Neuron (in vitro differentiated cells): Measurements from ENCODE around the gene ANKRD44.

Experiments
- H2AFZ ChIP-seq: one replicate; pipeline ENCODE4 v1.6.1; 2013; ENCODE audit warnings: low read depth, mild to moderate bottlenecking, inconsistent platforms, low read length, moderate library complexity
- H3K27me3 ChIP-seq: one replicate; pipeline ENCODE4 v1.6.1; 2013; ENCODE audit warnings: low read length; ENCODE audit not compliant: insufficient read depth
- H3K36me3 ChIP-seq: one replicate; pipeline ENCODE4 v1.6.1; 2013; ENCODE audit warnings: low read length; ENCODE audit not compliant: insufficient read depth
- H3K4me1 ChIP-seq: one replicate; pipeline ENCODE4 v1.6.1; 2013; ENCODE audit warnings: low read length; ENCODE audit not compliant: insufficient read depth
- H3K4me3 ChIP-seq: 2 replicates; pipeline ENCODE4 v1.5.1; 2013; ENCODE audit warnings: mild to moderate bottlenecking, low read length, moderate library complexity
- H3K9me3 ChIP-seq: one replicate; pipeline ENCODE4 v1.6.1; 2013; ENCODE audit warnings: low read length

Gene ANKRD44

DNA sequence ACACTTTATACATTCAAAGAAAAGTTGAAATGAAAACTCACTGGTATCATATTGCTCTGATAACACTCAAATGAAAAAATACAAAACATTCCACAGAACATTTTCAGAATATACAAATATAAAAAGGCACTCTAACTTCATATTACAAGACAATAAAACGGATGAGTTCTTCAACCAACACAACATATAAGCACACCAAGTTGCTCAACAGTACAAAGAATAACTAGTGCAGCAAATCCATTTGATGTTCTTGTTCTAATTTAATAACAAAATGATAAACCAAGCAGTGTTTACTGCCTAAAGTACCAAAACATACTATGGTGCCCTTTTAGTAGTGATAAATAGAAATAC, 323.3 kb downstream of the ANKRD44 start:
- Histone ChIP-seq H2AFZ (peak overlapping the region; percentile 70), H3K36me3 (no peaks in the 10 kb centered on the region), H3K9me3 (no peaks in the 10 kb centered on the region), H3K27me3 (no peaks in the 10 kb centered on the region), H3K4me3 (no peak overlapping the region), H3K4me1 (peaks cover 45% of the 10 kb centered on the region)

DNA sequence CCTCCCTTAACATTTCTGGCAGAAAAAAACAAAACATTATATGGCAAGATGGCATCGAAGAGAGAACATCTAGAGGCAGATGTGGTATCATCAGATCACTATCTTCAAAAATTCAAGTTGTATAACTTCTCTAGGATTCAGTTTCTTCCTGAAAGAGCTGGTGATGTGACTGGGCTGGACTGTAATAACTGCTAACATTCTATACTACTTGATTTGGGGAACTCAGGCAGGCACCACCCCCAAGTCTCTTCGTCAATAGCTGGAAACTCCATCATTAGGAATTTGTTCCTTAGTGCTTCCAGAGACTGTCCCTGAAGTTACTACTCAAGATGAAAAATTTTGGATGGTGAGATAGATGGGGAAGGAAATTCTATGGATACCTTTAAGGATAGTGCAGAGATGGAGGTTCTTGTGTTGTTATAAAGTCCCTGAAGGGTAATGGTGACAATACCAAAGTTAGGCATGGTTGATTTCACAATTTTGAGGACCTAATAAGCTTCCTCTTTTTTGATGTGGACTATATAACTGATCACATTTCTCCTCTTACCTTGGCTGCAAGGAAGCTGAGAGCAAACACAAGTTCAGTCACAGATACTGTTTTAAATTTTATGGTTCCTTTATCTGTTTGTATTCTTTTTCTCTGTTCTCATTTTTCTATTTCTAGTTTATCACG, 324.9 kb downstream of the ANKRD44 start:
- peak overlapping the region; percentile 5 for H2AFZ ChIP-seq

DNA sequence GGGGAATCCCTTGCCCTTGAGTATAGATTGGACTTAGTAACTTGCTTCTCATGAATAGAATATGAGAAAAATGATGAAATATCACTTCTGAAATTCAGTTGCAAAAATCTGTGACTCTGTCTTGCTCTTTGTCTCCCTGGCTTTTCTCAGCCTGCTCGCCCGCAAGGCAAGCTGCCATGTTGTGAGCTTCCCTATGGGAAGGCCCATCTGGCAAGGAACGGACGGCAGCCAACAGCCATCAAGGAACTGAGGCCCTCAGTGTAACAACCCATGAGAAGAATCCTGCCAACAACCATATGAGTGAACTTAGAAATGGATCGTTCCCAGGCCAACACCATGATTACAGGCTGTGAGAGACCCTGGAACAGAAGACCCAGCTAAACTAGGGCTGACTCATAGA, 325.7 kb downstream of the ANKRD44 start:
- Histone ChIP-seq H2AFZ (no peak overlapping the region), H3K4me3 (no peak overlapping the region), H3K27me3 (no peaks in the 10 kb centered on the region), H3K9me3 (no peaks in the 10 kb centered on the region), H3K36me3 (no peaks in the 10 kb centered on the region), H3K4me1 (peaks cover 40% of the 10 kb centered on the region)

More for the DNA sequence above, 324.9 kb downstream of the ANKRD44 start:
- no peaks in the 10 kb centered on the region for H3K9me3 ChIP-seq
- peaks cover 41% of the 10 kb centered on the region for H3K4me1 ChIP-seq
- H3K36me3 ChIP-seq, result no peaks in the 10 kb centered on the region
- no peak overlapping the region for H3K4me3 ChIP-seq
- H3K27me3 ChIP-seq, result no peaks in the 10 kb centered on the region

DNA sequence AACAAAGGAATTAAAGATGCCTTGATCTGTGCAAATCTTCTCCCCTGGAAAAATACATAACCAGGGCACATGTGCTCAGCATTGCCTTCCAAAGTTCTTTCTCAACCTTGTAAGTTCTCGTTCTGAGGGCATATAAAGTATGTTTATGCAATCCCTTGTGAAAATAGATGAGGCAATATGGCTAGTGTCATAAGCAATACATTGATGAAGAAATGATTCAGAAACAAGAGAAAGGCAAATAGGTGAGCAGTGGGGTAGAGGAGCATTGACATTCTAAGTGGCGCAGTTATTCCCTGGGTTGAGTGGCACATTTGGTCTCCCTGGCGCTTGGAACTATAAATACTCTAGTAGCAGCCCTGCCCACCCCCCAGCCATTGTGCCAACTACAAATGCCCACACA, 326.6 kb downstream of the ANKRD44 start:
- no peak overlapping the region for H2AFZ ChIP-seq
- no peaks in the 10 kb centered on the region for H3K27me3 ChIP-seq
- no peaks in the 10 kb centered on the region for H3K9me3 ChIP-seq
- no peak overlapping the region for H3K4me3 ChIP-seq
- peaks cover 35% of the 10 kb centered on the region for H3K4me1 ChIP-seq
- no peaks in the 10 kb centered on the region for H3K36me3 ChIP-seq

DNA sequence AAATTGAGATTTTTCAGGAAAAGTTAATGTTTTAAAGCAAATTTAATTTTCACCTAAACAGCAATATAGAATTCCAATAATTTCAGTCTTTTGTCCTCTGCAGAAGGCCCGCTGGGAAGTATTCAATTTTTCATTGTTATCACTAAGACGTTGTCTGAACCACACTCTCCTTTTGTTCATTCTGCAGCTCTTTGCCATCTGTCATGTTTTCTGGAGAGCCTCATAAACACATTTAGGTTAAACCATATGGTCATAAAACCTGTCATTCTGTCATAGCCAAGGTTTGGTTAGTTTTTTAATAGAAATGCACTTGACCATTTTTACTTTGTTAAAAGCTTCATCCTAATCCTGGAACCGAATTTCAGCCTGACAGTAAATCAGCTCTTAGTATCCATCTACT, 330.1 kb downstream of the ANKRD44 start:
- no peak overlapping the region for H2AFZ ChIP-seq
- H3K9me3 ChIP-seq, result no peaks in the 10 kb centered on the region
- peaks cover 10% of the 10 kb centered on the region for H3K4me1 ChIP-seq
- H3K36me3 ChIP-seq, result no peaks in the 10 kb centered on the region
- H3K27me3 ChIP-seq, result no peaks in the 10 kb centered on the region
- no peak overlapping the region for H3K4me3 ChIP-seq

DNA sequence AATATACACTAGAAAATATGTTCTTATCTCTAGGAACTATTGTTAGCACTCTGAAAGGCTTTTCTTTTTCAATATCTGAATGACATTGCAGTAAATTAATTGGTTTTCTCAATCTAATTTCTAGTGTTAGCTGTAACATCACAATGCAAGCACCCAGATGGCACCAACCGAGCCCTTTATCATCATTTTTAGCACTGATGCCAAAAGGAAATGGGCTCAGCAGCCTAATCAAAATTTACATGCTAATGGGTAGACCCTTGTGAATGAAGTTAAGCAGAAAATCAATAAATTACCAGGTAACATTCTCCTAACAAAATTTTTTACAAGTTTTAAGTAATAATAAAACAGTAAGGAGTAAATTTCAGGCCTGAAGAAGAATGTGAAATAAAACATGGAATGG, 330.6 kb downstream of the ANKRD44 start:
- Histone ChIP-seq H3K4me1 (peaks cover 10% of the 10 kb centered on the region), H3K27me3 (no peaks in the 10 kb centered on the region), H2AFZ (no peak overlapping the region), H3K4me3 (no peak overlapping the region), H3K9me3 (no peaks in the 10 kb centered on the region), H3K36me3 (no peaks in the 10 kb centered on the region)

DNA sequence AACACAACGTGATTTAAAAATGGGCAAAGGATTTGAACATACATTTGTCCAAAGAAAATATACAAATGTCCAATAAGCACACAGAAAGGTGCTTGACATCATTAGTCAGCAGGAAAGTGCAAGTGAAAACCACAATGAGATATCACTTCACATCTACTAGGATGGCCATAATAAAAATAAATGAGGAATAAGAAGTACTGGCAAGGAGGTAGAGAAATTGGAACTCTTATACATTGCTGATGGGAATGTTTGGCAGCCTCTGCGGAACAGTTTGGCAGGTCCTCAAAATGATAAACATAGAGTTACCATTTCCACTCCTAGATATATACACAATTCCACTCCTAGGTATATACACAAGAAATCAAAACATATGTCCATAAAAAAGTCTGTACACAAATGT, 333.1 kb downstream of the ANKRD44 start:
- no peaks in the 10 kb centered on the region for H3K9me3 ChIP-seq

DNA sequence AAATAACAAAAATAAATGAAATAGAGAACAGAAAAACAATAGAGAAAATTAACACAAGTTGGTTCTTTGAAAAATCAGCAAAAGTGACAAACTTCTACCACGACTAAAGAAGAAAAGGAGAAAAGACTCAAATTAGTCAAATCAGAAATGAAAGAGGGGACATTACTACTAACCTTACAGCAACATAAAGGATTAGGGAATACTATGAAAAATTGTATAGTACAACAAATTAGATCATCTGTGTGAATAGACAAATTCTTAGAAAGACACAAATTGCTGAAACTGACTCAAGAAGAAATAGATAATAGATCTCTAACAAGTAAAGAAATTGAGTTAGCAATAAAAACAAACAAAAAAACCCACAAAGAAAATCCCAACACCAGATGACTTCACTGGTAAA, 335.6 kb downstream of the ANKRD44 start:
- H2AFZ ChIP-seq, result no peak overlapping the region
- H3K4me1 ChIP-seq, result peaks cover 9% of the 10 kb centered on the region
- no peaks in the 10 kb centered on the region for H3K9me3 ChIP-seq
- no peaks in the 10 kb centered on the region for H3K27me3 ChIP-seq
- H3K4me3 ChIP-seq, result no peak overlapping the region
- H3K36me3 ChIP-seq, result no peaks in the 10 kb centered on the region

More for the DNA sequence above, 333.1 kb downstream of the ANKRD44 start:
- no peak overlapping the region for H2AFZ ChIP-seq
- no peaks in the 10 kb centered on the region for H3K36me3 ChIP-seq
- peaks cover 10% of the 10 kb centered on the region for H3K4me1 ChIP-seq
- no peaks in the 10 kb centered on the region for H3K27me3 ChIP-seq
- H3K4me3 ChIP-seq, result no peak overlapping the region

DNA sequence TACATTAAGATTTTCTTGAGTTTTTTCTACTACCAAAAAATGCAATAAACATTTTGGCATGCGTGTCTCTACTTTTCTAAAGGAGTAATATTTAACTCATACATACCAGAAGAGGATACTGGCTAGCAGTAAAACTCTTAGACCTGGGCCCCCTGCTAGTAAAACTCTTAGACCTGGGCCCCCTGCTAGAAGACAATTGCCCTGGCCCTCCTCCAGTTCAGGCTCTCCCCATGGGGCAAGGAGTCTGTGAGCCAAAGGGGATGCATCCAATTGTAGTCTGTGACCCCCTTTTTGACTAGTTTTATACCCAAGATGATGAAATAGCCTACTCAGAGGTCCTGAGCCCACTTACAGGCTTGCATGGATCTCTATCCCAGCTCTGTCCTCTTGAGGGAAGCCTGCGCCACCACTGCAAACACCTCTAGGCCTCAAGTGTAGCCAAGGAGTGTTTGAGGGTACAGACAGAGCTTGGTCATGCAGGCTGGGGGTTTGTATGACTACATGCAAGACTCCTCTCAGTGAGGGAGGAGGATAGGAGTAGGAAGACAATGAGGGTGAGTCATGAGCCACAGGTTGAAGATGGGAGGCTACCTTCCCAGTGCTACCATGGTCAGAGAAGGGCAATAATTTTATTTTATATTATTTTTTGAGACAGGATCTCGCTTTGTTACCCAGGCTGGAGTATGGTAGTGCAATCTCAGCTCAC, 338.9 kb downstream of the ANKRD44 start:
- no peak overlapping the region for H3K4me3 ChIP-seq
- peaks cover 12% of the 10 kb centered on the region for H3K4me1 ChIP-seq
- no peaks in the 10 kb centered on the region for H3K27me3 ChIP-seq

DNA sequence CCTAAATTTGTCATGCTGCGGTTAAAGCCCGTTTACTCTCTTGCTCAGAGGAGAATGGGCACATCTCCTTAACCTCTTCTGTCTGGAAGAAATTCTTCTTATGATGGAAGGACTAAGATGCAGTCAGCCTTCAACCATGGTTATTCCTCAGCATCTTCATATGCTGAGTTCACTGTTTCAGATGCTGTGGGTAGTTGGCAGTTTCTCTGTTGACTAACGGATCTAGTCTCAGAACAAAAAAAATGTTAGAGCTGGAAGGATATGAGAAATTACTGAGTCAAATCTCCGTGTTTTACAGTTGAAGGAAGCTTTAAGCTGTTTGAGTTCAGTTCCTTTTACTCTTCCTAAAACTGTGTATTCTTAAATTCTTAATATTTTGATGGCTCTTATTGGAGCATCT, 340.5 kb downstream of the ANKRD44 start:
- Histone ChIP-seq H3K27me3 (no peaks in the 10 kb centered on the region), H3K9me3 (no peaks in the 10 kb centered on the region), H2AFZ (no peak overlapping the region), H3K4me1 (peaks cover 12% of the 10 kb centered on the region), H3K4me3 (no peak overlapping the region), H3K36me3 (no peaks in the 10 kb centered on the region)

More for the DNA sequence above, 338.9 kb downstream of the ANKRD44 start:
- H2AFZ ChIP-seq, result no peak overlapping the region
- H3K9me3 ChIP-seq, result no peaks in the 10 kb centered on the region
- H3K36me3 ChIP-seq, result no peaks in the 10 kb centered on the region

DNA sequence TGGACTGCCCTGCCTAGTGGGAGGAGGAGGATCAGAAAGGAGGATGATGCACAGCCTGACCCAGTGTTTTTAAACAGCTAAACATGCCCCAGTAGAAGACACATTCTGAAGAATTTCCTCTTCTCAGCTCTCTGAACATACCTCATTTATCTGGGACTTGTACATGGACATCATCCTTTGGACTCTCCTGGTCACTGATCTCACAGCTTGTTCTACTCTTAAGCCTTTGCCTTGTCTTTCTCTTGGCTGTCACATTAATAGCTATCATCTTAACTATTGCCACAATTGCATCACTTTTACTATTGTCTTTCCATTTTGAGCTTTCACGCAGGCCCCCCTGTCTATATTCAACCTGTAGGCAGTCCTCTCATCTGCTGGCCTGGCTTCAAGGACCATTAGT, 342.1 kb downstream of the ANKRD44 start:
- Histone ChIP-seq H3K27me3 (no peaks in the 10 kb centered on the region), H2AFZ (no peak overlapping the region), H3K4me1 (peaks cover 12% of the 10 kb centered on the region), H3K4me3 (no peak overlapping the region), H3K9me3 (no peaks in the 10 kb centered on the region), H3K36me3 (no peaks in the 10 kb centered on the region)

DNA sequence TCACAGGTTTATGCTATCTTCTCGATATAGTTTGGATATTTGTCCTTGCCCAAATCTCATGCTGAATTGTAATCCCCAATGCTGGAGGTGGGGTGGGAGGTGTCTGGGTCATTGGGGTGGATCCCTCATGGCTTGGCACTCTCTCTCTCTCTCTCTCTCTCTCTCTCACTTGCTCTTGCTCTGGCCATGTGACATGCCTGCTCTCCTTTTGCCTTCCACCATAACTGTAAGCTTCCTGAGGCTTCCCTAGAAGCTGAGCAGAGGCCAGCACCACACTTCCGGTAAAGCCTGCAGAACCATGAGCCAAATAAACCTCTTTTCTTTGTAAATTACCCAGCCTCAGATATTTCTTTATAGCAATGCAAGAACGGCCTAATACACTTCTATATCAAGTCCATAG, 342.8 kb downstream of the ANKRD44 start:
- no peaks in the 10 kb centered on the region for H3K9me3 ChIP-seq
- H3K4me1 ChIP-seq, result peaks cover 12% of the 10 kb centered on the region
- H3K36me3 ChIP-seq, result no peaks in the 10 kb centered on the region
- no peaks in the 10 kb centered on the region for H3K27me3 ChIP-seq
- H3K4me3 ChIP-seq, result no peak overlapping the region
- no peak overlapping the region for H2AFZ ChIP-seq

DNA sequence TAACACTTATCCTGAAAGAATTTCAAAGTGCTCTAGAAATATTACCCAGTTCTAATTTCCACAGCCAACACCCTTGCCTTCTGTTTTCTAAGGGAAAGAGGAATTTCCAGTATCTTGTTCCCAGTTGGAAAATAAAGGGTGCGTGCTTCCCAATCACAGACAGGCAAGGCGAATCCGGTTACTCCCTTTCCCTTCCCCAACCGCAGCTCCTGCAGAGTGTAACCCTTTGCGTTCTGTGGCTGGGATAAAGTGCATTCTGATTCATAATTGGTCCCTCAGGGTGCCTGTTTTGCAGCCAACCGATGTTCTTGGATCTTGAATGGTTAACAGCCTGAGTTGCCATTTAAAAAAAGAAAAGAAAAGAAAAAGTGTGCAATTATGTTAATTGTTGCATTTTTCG, 343.5 kb downstream of the ANKRD44 start:
- no peaks in the 10 kb centered on the region for H3K27me3 ChIP-seq
- peaks cover 12% of the 10 kb centered on the region for H3K4me1 ChIP-seq
- no peak overlapping the region for H3K4me3 ChIP-seq
- H3K9me3 ChIP-seq, result no peaks in the 10 kb centered on the region
- peak overlapping the region; percentile 63 for H2AFZ ChIP-seq
- no peaks in the 10 kb centered on the region for H3K36me3 ChIP-seq

DNA sequence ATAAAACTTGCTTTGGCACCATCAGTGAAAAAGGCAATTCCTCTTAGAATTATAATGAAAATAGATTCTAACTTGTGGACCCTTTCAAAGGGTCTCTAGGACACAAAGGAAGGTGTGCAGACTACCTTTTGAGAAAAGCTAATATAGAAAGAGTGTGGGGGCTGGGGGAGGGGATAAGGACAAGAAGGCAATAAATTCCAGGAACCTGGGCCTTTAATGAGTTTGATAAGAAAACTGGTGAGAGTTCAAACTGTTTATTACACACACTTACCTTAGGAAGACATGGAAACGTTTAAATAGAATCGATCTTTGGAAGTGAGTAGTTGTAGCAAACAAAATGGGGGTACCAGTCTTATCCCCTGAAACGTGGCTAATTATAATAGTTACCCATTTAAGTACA, 344.5 kb downstream of the ANKRD44 start:
- Histone ChIP-seq H3K4me1 (peaks cover 6% of the 10 kb centered on the region), H2AFZ (no peak overlapping the region), H3K4me3 (no peak overlapping the region), H3K9me3 (no peaks in the 10 kb centered on the region), H3K36me3 (no peaks in the 10 kb centered on the region), H3K27me3 (no peaks in the 10 kb centered on the region)
